HG02759 (cell line): ENCODE measurements around the gene HOXD8.

Experiments
- ATAC-seq: cut with Tn5 transposase; IDR thresholded peaks from one replicate; pipeline ENCODE4 v1.9.1; 2021; ENCODE audit warnings: mild to moderate bottlenecking, moderate library complexity; ENCODE audit not compliant: unreplicated experiment

Gene HOXD8

GRCh38 chr2:176157499-176158185, 28.1 kb downstream of the HOXD8 start:
- ATAC-seq, result no peak

- ATAC-seq, result no peak
Measured at GRCh38 chr2:176158186-176158591, 28.7 kb downstream of the HOXD8 start.

- ATAC-seq, result no peak
Measured at GRCh38 chr2:176158855-176159662, 29.6 kb downstream of the HOXD8 start.

- ATAC-seq, result no peak
Measured at GRCh38 chr2:176159663-176160250, 30.3 kb downstream of the HOXD8 start.

- ATAC-seq, result no peak
Measured at GRCh38 chr2:176160251-176160985, 30.9 kb downstream of the HOXD8 start.

GRCh38 chr2:176160986-176161824, 31.7 kb downstream of the HOXD8 start:
- no peak for ATAC-seq

GRCh38 chr2:176161825-176162626, 32.5 kb downstream of the HOXD8 start:
- ATAC-seq, result no peak

GRCh38 chr2:176162911-176163671, 33.6 kb downstream of the HOXD8 start:
- no peak for ATAC-seq

GRCh38 chr2:176163672-176164056, 34.2 kb downstream of the HOXD8 start:
- ATAC-seq, result no peak

GRCh38 chr2:176164201-176164600, 34.7 kb downstream of the HOXD8 start:
- ATAC-seq, result no peak

GRCh38 chr2:176164611-176165369, 35.3 kb downstream of the HOXD8 start:
- no peak for ATAC-seq

- ATAC-seq, result no peak
Measured at GRCh38 chr2:176165370-176166050, 36.0 kb downstream of the HOXD8 start.

GRCh38 chr2:176166272-176166671, 36.8 kb downstream of the HOXD8 start:
- ATAC-seq, result no peak

GRCh38 chr2:176167398-176167797, 37.9 kb downstream of the HOXD8 start:
- ATAC-seq, result no peak

GRCh38 chr2:176169181-176169580, 39.7 kb downstream of the HOXD8 start:
- no peak for ATAC-seq

- ATAC-seq, result no peak
Measured at GRCh38 chr2:176169711-176170110, 40.2 kb downstream of the HOXD8 start.

- ATAC-seq, result no peak
Measured at GRCh38 chr2:176170602-176171305, 41.2 kb downstream of the HOXD8 start.
